ENCODE measurements around the gene WDR93.

The WDR93 gene

GRCh38 chr15:89664441-89665350, 25.9 kb upstream of the WDR93 start:
- peaks cover 34% of the 10 kb centered on the region for H3K27me3 ChIP-seq (ENCODE audit: insufficient read depth, low read length)
- H3K4me1 ChIP-seq (ENCODE audit: insufficient read depth, low read length), result peaks cover 7% of the 10 kb centered on the region
- peak overlapping the region; percentile 52 for H3K4me3 ChIP-seq (ENCODE audit: low read length)
- H3K9ac ChIP-seq (ENCODE audit: low read depth, low read length), result no peak overlapping the region
- no peak overlapping the region for H3K27ac ChIP-seq (ENCODE audit: low read depth, low read length)
- no peaks in the 10 kb centered on the region for H3K9me3 ChIP-seq (ENCODE audit: insufficient read depth, low read depth, low read length)
- no peaks in the 10 kb centered on the region for H3K36me3 ChIP-seq (ENCODE audit: insufficient read depth, low read length)
- 68% methylated on average over 12 of the region's 13 CpGs for WGBS

- H3K9ac ChIP-seq (ENCODE audit: low read depth, low read length), result 0 out of 2 replicates have a peak overlapping the region, but pooled peaks have one; percentile 37
- no peaks in the 10 kb centered on the region for H3K9me3 ChIP-seq (ENCODE audit: insufficient read depth, low read depth, low read length)
- H3K4me1 ChIP-seq (ENCODE audit: insufficient read depth, low read length), result peaks cover 7% of the 10 kb centered on the region
- no peak overlapping the region for H3K27ac ChIP-seq (ENCODE audit: low read depth, low read length)
- peaks cover 31% of the 10 kb centered on the region for H3K27me3 ChIP-seq (ENCODE audit: insufficient read depth, low read length)
- no peaks in the 10 kb centered on the region for H3K36me3 ChIP-seq (ENCODE audit: insufficient read depth, low read length)
- peak overlapping the region; percentile 52 for H3K4me3 ChIP-seq (ENCODE audit: low read length)
- WGBS, result 4% methylated on average over 72 of the region's 72 CpGs
Observed at GRCh38 chr15:89665449-89666181, 25.0 kb upstream of the WDR93 start.

- peak overlapping the region; percentile 52 for H3K4me3 ChIP-seq (ENCODE audit: low read length)
- H3K27ac ChIP-seq (ENCODE audit: low read depth, low read length), result no peak overlapping the region
- H3K4me1 ChIP-seq (ENCODE audit: insufficient read depth, low read length), result peaks cover 7% of the 10 kb centered on the region
- WGBS, result 75% methylated on average over 8 of the region's 8 CpGs
- H3K9me3 ChIP-seq (ENCODE audit: insufficient read depth, low read depth, low read length), result no peaks in the 10 kb centered on the region
- peaks cover 31% of the 10 kb centered on the region for H3K27me3 ChIP-seq (ENCODE audit: insufficient read depth, low read length)
- H3K36me3 ChIP-seq (ENCODE audit: insufficient read depth, low read length), result no peaks in the 10 kb centered on the region
- H3K9ac ChIP-seq (ENCODE audit: low read depth, low read length), result no peak overlapping the region
Observed at GRCh38 chr15:89666184-89666857, 24.3 kb upstream of the WDR93 start.

- WGBS, result 89% methylated on average over 13 of the region's 13 CpGs
- H3K4me3 ChIP-seq (ENCODE audit: low read length), result no peak overlapping the region
- H3K4me1 ChIP-seq (ENCODE audit: insufficient read depth, low read length), result peaks cover 7% of the 10 kb centered on the region
- H3K27me3 ChIP-seq (ENCODE audit: insufficient read depth, low read length), result peaks cover 31% of the 10 kb centered on the region
- H3K27ac ChIP-seq (ENCODE audit: low read depth, low read length), result no peak overlapping the region
- no peaks in the 10 kb centered on the region for H3K9me3 ChIP-seq (ENCODE audit: insufficient read depth, low read depth, low read length)
- no peak overlapping the region for H3K9ac ChIP-seq (ENCODE audit: low read depth, low read length)
- H3K36me3 ChIP-seq (ENCODE audit: insufficient read depth, low read length), result no peaks in the 10 kb centered on the region
Observed at GRCh38 chr15:89666858-89667705, 23.5 kb upstream of the WDR93 start.

- peaks cover 31% of the 10 kb centered on the region for H3K27me3 ChIP-seq (ENCODE audit: insufficient read depth, low read length)
- peaks cover 7% of the 10 kb centered on the region for H3K4me1 ChIP-seq (ENCODE audit: insufficient read depth, low read length)
- H3K9me3 ChIP-seq (ENCODE audit: insufficient read depth, low read depth, low read length), result no peaks in the 10 kb centered on the region
- WGBS, result 96% methylated on average over 7 of the region's 7 CpGs
- H3K27ac ChIP-seq (ENCODE audit: low read depth, low read length), result no peak overlapping the region
- no peak overlapping the region for H3K4me3 ChIP-seq (ENCODE audit: low read length)
- H3K36me3 ChIP-seq (ENCODE audit: insufficient read depth, low read length), result no peaks in the 10 kb centered on the region
- H3K9ac ChIP-seq (ENCODE audit: low read depth, low read length), result no peak overlapping the region
Observed at GRCh38 chr15:89667706-89667960, 23.0 kb upstream of the WDR93 start.

- Histone ChIP-seq H3K9ac (ENCODE audit: low read depth, low read length) (no peak overlapping the region), H3K4me1 (ENCODE audit: insufficient read depth, low read length) (peaks cover 7% of the 10 kb centered on the region), H3K27me3 (ENCODE audit: insufficient read depth, low read length) (peaks cover 31% of the 10 kb centered on the region), H3K27ac (ENCODE audit: low read depth, low read length) (no peak overlapping the region), H3K9me3 (ENCODE audit: insufficient read depth, low read depth, low read length) (no peaks in the 10 kb centered on the region), H3K36me3 (ENCODE audit: insufficient read depth, low read length) (no peaks in the 10 kb centered on the region), H3K4me3 (ENCODE audit: low read length) (no peak overlapping the region)
- 100% methylated on average over 3 of the region's 3 CpGs for WGBS
Observed at GRCh38 chr15:89668171-89668570, 22.4 kb upstream of the WDR93 start.

- H3K27me3 ChIP-seq (ENCODE audit: insufficient read depth, low read length), result peaks cover 26% of the 10 kb centered on the region
- no peak overlapping the region for H3K4me3 ChIP-seq (ENCODE audit: low read length)
- H3K4me1 ChIP-seq (ENCODE audit: insufficient read depth, low read length), result peaks cover 7% of the 10 kb centered on the region
- no peak overlapping the region for H3K27ac ChIP-seq (ENCODE audit: low read depth, low read length)
- 89% methylated on average over 7 of the region's 9 CpGs for WGBS
- H3K9ac ChIP-seq (ENCODE audit: low read depth, low read length), result no peak overlapping the region
- no peaks in the 10 kb centered on the region for H3K9me3 ChIP-seq (ENCODE audit: insufficient read depth, low read depth, low read length)
- no peaks in the 10 kb centered on the region for H3K36me3 ChIP-seq (ENCODE audit: insufficient read depth, low read length)
Observed at GRCh38 chr15:89669309-89669865, 21.2 kb upstream of the WDR93 start.

GRCh38 chr15:89669941-89670340, 20.7 kb upstream of the WDR93 start:
- H3K9me3 ChIP-seq (ENCODE audit: insufficient read depth, low read depth, low read length), result no peaks in the 10 kb centered on the region
- H3K4me3 ChIP-seq (ENCODE audit: low read length), result no peak overlapping the region
- 94% methylated on average over 15 of the region's 15 CpGs for WGBS
- peaks cover 6% of the 10 kb centered on the region for H3K4me1 ChIP-seq (ENCODE audit: insufficient read depth, low read length)
- H3K27me3 ChIP-seq (ENCODE audit: insufficient read depth, low read length), result peaks cover 20% of the 10 kb centered on the region
- no peak overlapping the region for H3K27ac ChIP-seq (ENCODE audit: low read depth, low read length)
- H3K36me3 ChIP-seq (ENCODE audit: insufficient read depth, low read length), result no peaks in the 10 kb centered on the region
- no peak overlapping the region for H3K9ac ChIP-seq (ENCODE audit: low read depth, low read length)

- H3K27ac ChIP-seq (ENCODE audit: low read depth, low read length), result no peak overlapping the region
Observed at GRCh38 chr15:89670971-89671560, 19.5 kb upstream of the WDR93 start.

GRCh38 chr15:89671687-89672086, 18.9 kb upstream of the WDR93 start:
- 62% methylated on average over 4 of the region's 4 CpGs for WGBS
- Histone ChIP-seq H3K4me1 (ENCODE audit: insufficient read depth, low read length) (no peaks in the 10 kb centered on the region), H3K9me3 (ENCODE audit: insufficient read depth, low read depth, low read length) (no peaks in the 10 kb centered on the region)

More at GRCh38 chr15:89670971-89671560, 19.5 kb upstream of the WDR93 start:
- H3K4me1 ChIP-seq (ENCODE audit: insufficient read depth, low read length), result peaks cover under 1% of the 10 kb centered on the region; the same call in 1 of the 2 replicates
- H3K36me3 ChIP-seq (ENCODE audit: insufficient read depth, low read length), result no peaks in the 10 kb centered on the region
- H3K27me3 ChIP-seq (ENCODE audit: insufficient read depth, low read length), result peaks cover 11% of the 10 kb centered on the region
- 89% methylated on average over 12 of the region's 12 CpGs for WGBS
- H3K9me3 ChIP-seq (ENCODE audit: insufficient read depth, low read depth, low read length), result no peaks in the 10 kb centered on the region
- H3K9ac ChIP-seq (ENCODE audit: low read depth, low read length), result no peak overlapping the region
- H3K4me3 ChIP-seq (ENCODE audit: low read length), result no peak overlapping the region

More at GRCh38 chr15:89671687-89672086, 18.9 kb upstream of the WDR93 start:
- Histone ChIP-seq H3K27ac (ENCODE audit: low read depth, low read length) (no peak overlapping the region), H3K36me3 (ENCODE audit: insufficient read depth, low read length) (no peaks in the 10 kb centered on the region), H3K4me3 (ENCODE audit: low read length) (no peak overlapping the region), H3K27me3 (ENCODE audit: insufficient read depth, low read length) (peaks cover 5% of the 10 kb centered on the region), H3K9ac (ENCODE audit: low read depth, low read length) (no peak overlapping the region)
